IgD-negative memory B cell (primary cell): ENCODE measurements around the gene ARAP2. TPM values are rescaled to one million over a fixed set of nuclear protein-coding genes. Genes with fewer than 3 reads are reported as not detected.
A peak's percentile ranks its signal among the peaks of the same experiment; 100 is the strongest.

Experiments used
- H3K27ac Mint-ChIP-seq, 3 donors: one replicate each; pipeline ENCODE4 v1.8.0; 2020 to 2022; ENCODE audit warnings: mild to moderate bottlenecking in 3 of 3, mixed read lengths in 3 of 3, moderate library complexity in 1 of 3
- H3K27me3 Mint-ChIP-seq: one replicate; pipeline ENCODE4 v1.8.0; 2021; ENCODE audit warnings: mixed read lengths
- H3K36me3 Mint-ChIP-seq: one replicate; pipeline ENCODE4 v1.8.0; 2020; ENCODE audit warnings: mild to moderate bottlenecking, mixed read lengths
- H3K4me1 Mint-ChIP-seq, 3 donors: one replicate each; pipeline ENCODE4 v1.8.0; 2020 to 2022; ENCODE audit warnings: mixed read lengths in 3 of 3, mild to moderate bottlenecking in 1 of 3
- H3K4me3 Mint-ChIP-seq, 4 donors: one replicate each; pipeline ENCODE4 v1.8.0; 2020 to 2022; ENCODE audit warnings: mild to moderate bottlenecking in 4 of 4, mixed read lengths in 4 of 4, moderate library complexity in 3 of 4
- H3K9me3 Mint-ChIP-seq, 3 donors: one replicate each; pipeline ENCODE4 v1.8.0; 2020 to 2021; ENCODE audit warnings: mixed read lengths in 3 of 3, mild to moderate bottlenecking in 1 of 3
- polyA plus RNA-seq: library from polyadenylated mRNA; unstranded; fragments of 300-500 nt; fragmentation: Illumina TruSeq; gene quantifications from one replicate; pipeline ENCODE4 v1.2.3, GENCODE V29; 2021

ARAP2 gene
- polyA plus RNA-seq, result 20.8 TPM

GRCh38 chr4:36244257-36245082 is at the start of gene ARAP2:
TSS of gene ARAP2 (minus strand) at chr4:36244514. CDS start at chr4:36229486, 15,028 bp downstream.
- Mint-ChIP-seq H3K4me3 (peak within 1 kb of the TSS; percentile 91 to 99 (median 96)), H3K27me3 (no peaks in the 10 kb centered on the region), H3K4me1 (peaks cover 13 to 43% (median 28%) of the 10 kb centered on the region in 3 donors), H3K9me3 (no peaks in the 10 kb centered on the region), H3K36me3 (peaks cover 1% of the 10 kb centered on the region), H3K27ac (peak within 1 kb of the TSS; percentile 93 to 99 (median 95))

GRCh38 chr4:36292556-36293188 is 48.4 kb upstream of the ARAP2 start:
- no peaks in the 10 kb centered on the region for H3K27me3 Mint-ChIP-seq
- no peaks in the 10 kb centered on the region for H3K36me3 Mint-ChIP-seq
- peak overlapping the region in 1 of 4 donors; percentile 2 for H3K4me3 Mint-ChIP-seq
- no peaks in the 10 kb centered on the region for H3K9me3 Mint-ChIP-seq
- peak overlapping the region in 1 of 3 donors; percentile 25 for H3K27ac Mint-ChIP-seq
- peaks cover 0 to 10% (median 5%) of the 10 kb centered on the region in 3 donors for H3K4me1 Mint-ChIP-seq

- peaks cover 9 to 19% (median 15%) of the 10 kb centered on the region in 3 donors for H3K4me1 Mint-ChIP-seq
- no peaks in the 10 kb centered on the region for H3K36me3 Mint-ChIP-seq
- no peak overlapping the region for H3K27ac Mint-ChIP-seq
- no peaks in the 10 kb centered on the region for H3K27me3 Mint-ChIP-seq
- H3K9me3 Mint-ChIP-seq, result no peaks in the 10 kb centered on the region
- no peak overlapping the region for H3K4me3 Mint-ChIP-seq
Observed at GRCh38 chr4:36290641-36291040, 46.3 kb upstream of the ARAP2 start.

GRCh38 chr4:36288731-36289426 is 44.6 kb upstream of the ARAP2 start:
- Mint-ChIP-seq H3K36me3 (no peaks in the 10 kb centered on the region), H3K27ac (no peak overlapping the region), H3K9me3 (no peaks in the 10 kb centered on the region), H3K4me3 (no peak overlapping the region), H3K4me1 (peaks cover 12 to 19% (median 19%) of the 10 kb centered on the region in 3 donors), H3K27me3 (no peaks in the 10 kb centered on the region)

GRCh38 chr4:36286481-36286871 is 42.2 kb upstream of the ARAP2 start:
- no peaks in the 10 kb centered on the region for H3K27me3 Mint-ChIP-seq
- H3K27ac Mint-ChIP-seq, result peak overlapping the region in 1 of 3 donors; percentile 59
- H3K4me1 Mint-ChIP-seq, result peaks cover 12 to 14% (median 12%) of the 10 kb centered on the region in 3 donors
- no peaks in the 10 kb centered on the region for H3K9me3 Mint-ChIP-seq
- H3K4me3 Mint-ChIP-seq, result peak overlapping the region in 2 of 4 donors; percentile 38 to 65
- H3K36me3 Mint-ChIP-seq, result peaks cover 2% of the 10 kb centered on the region

GRCh38 chr4:36285784-36286480 is 41.6 kb upstream of the ARAP2 start:
- Mint-ChIP-seq H3K36me3 (peaks cover 2% of the 10 kb centered on the region), H3K4me1 (peaks cover 9 to 14% (median 12%) of the 10 kb centered on the region in 3 donors), H3K4me3 (peak overlapping the region in 3 of 4 donors; percentile 38 to 65 (median 60))

GRCh38 chr4:36283912-36284465 is 39.7 kb upstream of the ARAP2 start:
- Mint-ChIP-seq H3K4me3 (no peak overlapping the region), H3K9me3 (no peaks in the 10 kb centered on the region), H3K27me3 (no peaks in the 10 kb centered on the region), H3K36me3 (peaks cover 2% of the 10 kb centered on the region), H3K27ac (no peak overlapping the region), H3K4me1 (peaks cover 9 to 14% (median 12%) of the 10 kb centered on the region in 3 donors)

More at GRCh38 chr4:36285784-36286480, 41.6 kb upstream of the ARAP2 start:
- Mint-ChIP-seq H3K27ac (peak overlapping the region in 2 of 3 donors; percentile 15 to 74), H3K9me3 (no peaks in the 10 kb centered on the region), H3K27me3 (no peaks in the 10 kb centered on the region)

GRCh38 chr4:36282503-36283030 is 38.3 kb upstream of the ARAP2 start:
- peaks cover 9 to 14% (median 12%) of the 10 kb centered on the region in 3 donors for H3K4me1 Mint-ChIP-seq
- H3K27me3 Mint-ChIP-seq, result no peaks in the 10 kb centered on the region
- peaks cover 2% of the 10 kb centered on the region for H3K36me3 Mint-ChIP-seq
- H3K9me3 Mint-ChIP-seq, result no peaks in the 10 kb centered on the region
- H3K27ac Mint-ChIP-seq, result no peak overlapping the region
- H3K4me3 Mint-ChIP-seq, result no peak overlapping the region

GRCh38 chr4:36281384-36282106 is 37.2 kb upstream of the ARAP2 start, which contains the start of gene DTHD1:
TSS of gene DTHD1 (plus strand) at chr4:36281616. CDS start at chr4:36281759, 143 bp downstream.
- H3K27ac Mint-ChIP-seq, result no peak within 1 kb of the TSS
- H3K9me3 Mint-ChIP-seq, result no peaks in the 10 kb centered on the region
- peak within 1 kb of the TSS in 1 of 4 donors; percentile 26 for H3K4me3 Mint-ChIP-seq
- peaks cover 2% of the 10 kb centered on the region for H3K36me3 Mint-ChIP-seq
- H3K27me3 Mint-ChIP-seq, result no peaks in the 10 kb centered on the region
- peaks cover 12 to 14% (median 13%) of the 10 kb centered on the region in 3 donors for H3K4me1 Mint-ChIP-seq

- H3K4me3 Mint-ChIP-seq, result no peak overlapping the region
Observed at GRCh38 chr4:36280555-36280954, 36.2 kb upstream of the ARAP2 start.

GRCh38 chr4:36278789-36279188 is 34.5 kb upstream of the ARAP2 start:
- no peak overlapping the region for H3K27ac Mint-ChIP-seq
- no peaks in the 10 kb centered on the region for H3K9me3 Mint-ChIP-seq
- peaks cover 2% of the 10 kb centered on the region for H3K36me3 Mint-ChIP-seq
- H3K4me1 Mint-ChIP-seq, result peaks cover 0 to 4% (median 0%) of the 10 kb centered on the region in 3 donors
- no peaks in the 10 kb centered on the region for H3K27me3 Mint-ChIP-seq
- H3K4me3 Mint-ChIP-seq, result no peak overlapping the region

More at GRCh38 chr4:36280555-36280954, 36.2 kb upstream of the ARAP2 start:
- H3K27me3 Mint-ChIP-seq, result no peaks in the 10 kb centered on the region
- peaks cover 2% of the 10 kb centered on the region for H3K36me3 Mint-ChIP-seq
- no peak overlapping the region for H3K27ac Mint-ChIP-seq
- H3K4me1 Mint-ChIP-seq, result peaks cover 3 to 4% (median 4%) of the 10 kb centered on the region in 3 donors
- no peaks in the 10 kb centered on the region for H3K9me3 Mint-ChIP-seq

GRCh38 chr4:36277533-36277932 is 33.2 kb upstream of the ARAP2 start:
- Mint-ChIP-seq H3K4me1 (peaks cover 0 to 4% (median 0%) of the 10 kb centered on the region in 3 donors), H3K27me3 (no peaks in the 10 kb centered on the region), H3K27ac (no peak overlapping the region), H3K36me3 (no peaks in the 10 kb centered on the region), H3K4me3 (no peak overlapping the region), H3K9me3 (no peaks in the 10 kb centered on the region)

GRCh38 chr4:36274158-36274557 is 29.8 kb upstream of the ARAP2 start:
- no peak overlapping the region for H3K4me3 Mint-ChIP-seq
- H3K36me3 Mint-ChIP-seq, result no peaks in the 10 kb centered on the region
- no peaks in the 10 kb centered on the region for H3K27me3 Mint-ChIP-seq
- H3K27ac Mint-ChIP-seq, result no peak overlapping the region
- peaks cover 3 to 7% (median 6%) of the 10 kb centered on the region in 3 donors for H3K4me1 Mint-ChIP-seq
- H3K9me3 Mint-ChIP-seq, result no peaks in the 10 kb centered on the region
